ENCODE measurements around the gene SGSM2.
A peak's percentile ranks its signal among the peaks of the same experiment; 100 is the strongest.

The SGSM2 gene, protein sequence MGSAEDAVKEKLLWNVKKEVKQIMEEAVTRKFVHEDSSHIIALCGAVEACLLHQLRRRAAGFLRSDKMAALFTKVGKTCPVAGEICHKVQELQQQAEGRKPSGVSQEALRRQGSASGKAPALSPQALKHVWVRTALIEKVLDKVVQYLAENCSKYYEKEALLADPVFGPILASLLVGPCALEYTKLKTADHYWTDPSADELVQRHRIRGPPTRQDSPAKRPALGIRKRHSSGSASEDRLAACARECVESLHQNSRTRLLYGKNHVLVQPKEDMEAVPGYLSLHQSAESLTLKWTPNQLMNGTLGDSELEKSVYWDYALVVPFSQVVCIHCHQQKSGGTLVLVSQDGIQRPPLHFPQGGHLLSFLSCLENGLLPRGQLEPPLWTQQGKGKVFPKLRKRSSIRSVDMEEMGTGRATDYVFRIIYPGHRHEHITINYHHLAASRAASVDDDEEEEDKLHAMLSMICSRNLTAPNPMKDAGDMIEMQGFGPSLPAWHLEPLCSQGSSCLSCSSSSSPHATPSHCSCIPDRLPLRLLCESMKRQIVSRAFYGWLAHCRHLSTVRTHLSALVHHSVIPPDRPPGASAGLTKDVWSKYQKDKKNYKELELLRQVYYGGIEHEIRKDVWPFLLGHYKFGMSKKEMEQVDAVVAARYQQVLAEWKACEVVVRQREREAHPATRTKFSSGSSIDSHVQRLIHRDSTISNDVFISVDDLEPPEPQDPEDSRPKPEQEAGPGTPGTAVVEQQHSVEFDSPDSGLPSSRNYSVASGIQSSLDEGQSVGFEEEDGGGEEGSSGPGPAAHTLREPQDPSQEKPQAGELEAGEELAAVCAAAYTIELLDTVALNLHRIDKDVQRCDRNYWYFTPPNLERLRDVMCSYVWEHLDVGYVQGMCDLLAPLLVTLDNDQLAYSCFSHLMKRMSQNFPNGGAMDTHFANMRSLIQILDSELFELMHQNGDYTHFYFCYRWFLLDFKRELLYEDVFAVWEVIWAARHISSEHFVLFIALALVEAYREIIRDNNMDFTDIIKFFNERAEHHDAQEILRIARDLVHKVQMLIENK

GRCh38 chr17:2336852-2337543 lies at the start of gene SGSM2:
Gene SGSM2 (plus strand): TSS chr17:2337501. CDS start chr17:2337689, 188 bp downstream.
- TF ChIP-seq, protein P1, sequence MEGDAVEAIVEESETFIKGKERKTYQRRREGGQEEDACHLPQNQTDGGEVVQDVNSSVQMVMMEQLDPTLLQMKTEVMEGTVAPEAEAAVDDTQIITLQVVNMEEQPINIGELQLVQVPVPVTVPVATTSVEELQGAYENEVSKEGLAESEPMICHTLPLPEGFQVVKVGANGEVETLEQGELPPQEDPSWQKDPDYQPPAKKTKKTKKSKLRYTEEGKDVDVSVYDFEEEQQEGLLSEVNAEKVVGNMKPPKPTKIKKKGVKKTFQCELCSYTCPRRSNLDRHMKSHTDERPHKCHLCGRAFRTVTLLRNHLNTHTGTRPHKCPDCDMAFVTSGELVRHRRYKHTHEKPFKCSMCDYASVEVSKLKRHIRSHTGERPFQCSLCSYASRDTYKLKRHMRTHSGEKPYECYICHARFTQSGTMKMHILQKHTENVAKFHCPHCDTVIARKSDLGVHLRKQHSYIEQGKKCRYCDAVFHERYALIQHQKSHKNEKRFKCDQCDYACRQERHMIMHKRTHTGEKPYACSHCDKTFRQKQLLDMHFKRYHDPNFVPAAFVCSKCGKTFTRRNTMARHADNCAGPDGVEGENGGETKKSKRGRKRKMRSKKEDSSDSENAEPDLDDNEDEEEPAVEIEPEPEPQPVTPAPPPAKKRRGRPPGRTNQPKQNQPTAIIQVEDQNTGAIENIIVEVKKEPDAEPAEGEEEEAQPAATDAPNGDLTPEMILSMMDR (conservative IDR thresholded peaks at IDR 0.05; ENCODE audit: low read length) = no peak
- peak within 1 kb of the TSS; percentile 93 for H3K4me3 ChIP-seq (ENCODE audit: low read length)
- DNase-seq (ENCODE audit: low read depth) = peak; percentile 33

- no peak overlapping the region for H3K4me3 ChIP-seq (ENCODE audit: low read length)
- TF ChIP-seq, protein P1 (conservative IDR thresholded peaks at IDR 0.05; ENCODE audit: low read length) = no peak
- no peak for DNase-seq (ENCODE audit: low read depth)
Measured at GRCh38 chr17:2289878-2290478, 47.3 kb upstream of the SGSM2 start.

DNA sequence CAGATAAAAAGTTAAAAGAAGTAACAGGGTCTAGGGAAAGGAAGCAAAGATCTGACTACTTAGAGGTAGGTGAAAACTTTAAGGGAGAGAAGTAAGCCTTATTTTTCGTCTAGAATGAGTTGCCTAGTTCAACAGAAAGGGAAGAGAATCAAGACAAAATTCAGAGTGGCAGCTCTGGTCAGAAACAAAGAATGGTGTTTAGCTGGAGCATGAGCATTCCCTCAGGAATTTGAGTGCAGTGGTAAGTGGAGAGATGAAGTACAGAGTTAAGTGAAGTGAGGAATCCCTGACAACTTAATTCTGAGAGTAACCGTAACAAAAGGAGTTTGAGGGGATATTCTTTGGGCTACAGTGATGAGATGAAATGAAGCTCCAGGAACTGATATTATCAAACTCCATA lies 45.2 kb upstream of the SGSM2 start:
- no peak overlapping the region for H3K4me3 ChIP-seq (ENCODE audit: low read length)
- TF ChIP-seq, protein P1 (conservative IDR thresholded peaks at IDR 0.05; ENCODE audit: low read length) = no peak
- peak; percentile 26 for DNase-seq (ENCODE audit: low read depth)

DNA sequence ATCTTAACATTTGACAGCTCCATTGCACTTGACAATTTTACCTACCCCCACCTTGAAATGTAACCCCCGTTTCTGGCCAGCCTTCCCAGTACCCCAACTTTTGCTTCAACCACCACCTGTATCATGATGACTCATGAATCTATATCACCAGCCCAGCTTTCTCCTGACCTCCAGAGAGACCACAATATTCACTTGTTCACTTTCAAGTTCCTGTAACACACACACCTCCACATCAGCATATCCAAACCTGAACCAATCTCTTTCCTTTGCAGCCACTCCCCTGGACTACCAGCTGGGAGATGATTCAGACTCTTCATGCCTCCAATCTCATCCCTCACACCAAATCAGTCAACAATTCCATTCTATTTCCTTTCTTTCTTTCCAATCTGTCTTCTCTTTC lies 41.7 kb upstream of the SGSM2 start:
- TF ChIP-seq, protein P1 (conservative IDR thresholded peaks at IDR 0.05; ENCODE audit: low read length) = no peak
- DNase-seq (ENCODE audit: low read depth) = no peak
- no peak overlapping the region for H3K4me3 ChIP-seq (ENCODE audit: low read length)

DNA sequence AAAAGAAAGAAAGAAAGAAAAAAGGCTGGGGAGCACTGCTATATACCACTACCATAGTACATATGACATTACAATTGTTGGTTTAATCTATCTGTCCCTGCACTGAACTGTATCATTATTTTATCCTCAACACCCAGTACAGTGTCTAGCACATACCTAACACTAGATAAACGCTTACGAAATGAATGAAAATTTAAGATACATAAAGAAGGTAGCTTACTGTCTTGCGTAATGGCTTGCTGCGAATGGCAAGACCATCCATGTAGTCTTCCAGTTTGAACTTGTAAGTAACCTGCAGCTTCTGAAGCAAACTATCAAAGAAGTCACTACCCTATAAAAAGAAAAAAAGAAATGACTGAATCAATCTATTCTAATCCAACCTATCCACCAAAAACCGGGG lies 40.3 kb upstream of the SGSM2 start:
- no peak overlapping the region for H3K4me3 ChIP-seq (ENCODE audit: low read length)
- TF ChIP-seq, protein P1 (conservative IDR thresholded peaks at IDR 0.05; ENCODE audit: low read length) = no peak
- no peak for DNase-seq (ENCODE audit: low read depth)

- H3K4me3 ChIP-seq (ENCODE audit: low read length) = no peak overlapping the region
- DNase-seq (ENCODE audit: low read depth) = no peak
- TF ChIP-seq, protein P1 (conservative IDR thresholded peaks at IDR 0.05; ENCODE audit: low read length) = no peak
Measured at GRCh38 chr17:2299136-2299535, 38.2 kb upstream of the SGSM2 start.

Measured in AG10803 (cell line).